GM12891 (cell line): ENCODE measurements around the gene PLAGL1.

Experiments
- POLR2A ChIP-seq: IDR thresholded peaks from 2 replicates; pipeline ENCODE4 v1.6.1; 2011; ENCODE audit warnings: low read depth, low read length, control low read depth
- POLR2AphosphoS5 ChIP-seq: IDR thresholded peaks from 2 replicates; pipeline ENCODE4 v1.6.1; 2011; ENCODE audit warnings: low read depth, low read length, control low read depth
- TAF1 ChIP-seq: IDR thresholded peaks from 2 replicates; pipeline ENCODE4 v1.6.1; 2011; ENCODE audit warnings: low read depth, low read length, control low read depth

- TF ChIP-seq POLR2A: no peak
- no peak for TF ChIP-seq POLR2AphosphoS5
- no peak for TF ChIP-seq TAF1
Observed at GRCh38 chr6:144008846-144009245, 787 bp upstream of the PLAGL1 start.
